Heart right ventricle (tissue), 16 donors: ENCODE measurements around the gene SPATA24. TPM values are rescaled to one million over a fixed set of nuclear protein-coding genes. Genes with fewer than 3 reads are reported as not detected.
A peak's percentile ranks its signal among the peaks of the same experiment; 100 is the strongest.
"Not testable (repeated sequence)": the region's sequence is repeated elsewhere in the genome, so short reads cannot be mapped to it uniquely, and the experiment has no call there.

Source experiments
- ATAC-seq, 8 donors: fragments of 200-7000 bp; cut with Tn5 transposase; one replicate each; pipeline ENCODE4 v1.9.1; 2020; ENCODE audit warnings: mild to moderate bottlenecking in 8 of 8, moderate library complexity in 8 of 8, moderate number of reproducible peaks in 1 of 8
- DNase-seq, 2 donors: peaks; one replicate each; pipeline ENCODE4 v3.0.0-alpha.2; 2020
- H3K27ac ChIP-seq, 10 donors: fragments of 200-600 bp; sonication (generic) in 2 of 10; one replicate each; pipeline versions ENCODE4 v1.5.0 to v1.8.0; 2020 to 2022; ENCODE audit warnings: mild to moderate bottlenecking in 3 of 10
- H3K27me3 ChIP-seq, 7 donors: fragments of 200-600 bp; one replicate each; pipeline ENCODE4 v1.8.0; 2021 to 2022; ENCODE audit warnings: mild to moderate bottlenecking in 2 of 7
- H3K36me3 ChIP-seq, 9 donors: fragments of 200-600 bp; sonication (generic) in 1 of 9; one replicate each; pipeline versions ENCODE4 v1.5.0 to v1.8.0; 2020 to 2022; ENCODE audit warnings: mild to moderate bottlenecking in 2 of 9
- H3K4me1 ChIP-seq, 9 donors: fragments of 200-600 bp; sonication (generic) in 1 of 9; one replicate each; pipeline versions ENCODE4 v1.5.0 to v1.8.0; 2020 to 2022; ENCODE audit warnings: mild to moderate bottlenecking in 4 of 9
- H3K4me3 ChIP-seq, 10 donors: fragments of 200-600 bp; sonication (generic) in 2 of 10; one replicate each; pipeline versions ENCODE4 v1.5.0 to v1.8.0; 2020 to 2022; ENCODE audit warnings: mild to moderate bottlenecking in 7 of 10, moderate library complexity in 2 of 10
- H3K9me3 ChIP-seq, 11 donors: fragments of 200-600 bp in 10 of 11; sonication (generic) in 2 of 11; one replicate each; pipeline versions ENCODE4 v1.5.0 to v1.8.0; 2013 to 2022; ENCODE audit warnings: mild to moderate bottlenecking in 2 of 11, control low read depth in 1 of 11, moderate library complexity in 1 of 11
- WGBS, 2 donors: extraction: QIAGEN DNeasy Blood & Tissue Kit; methylation state at CpG; one replicate each; pipeline ENCODE4 v1.1.7; 2013; ENCODE audit warnings: inconsistent platforms in 1 of 2; 5-methylcytosine and 5-hydroxymethylcytosine counted together
- intact Hi-C, 10 donors: fragments of 100-400 bp; cut with DNase I; formaldehyde crosslinking; loops; one replicate each; pipeline versions ENCODE4 v1.11.1 to v1.14.2; 2022
- polyA plus RNA-seq, 2 donors: library from polyadenylated mRNA; stranded (reverse); fragments of 200-250 nt; gene quantifications; one replicate each; pipeline ENCODE4 v1.2.3, GENCODE V29; 2013
- total RNA-seq, 10 donors: library from RNA; stranded (reverse); fragmentation: NEBNext Ultra II Directional in 3 of 10; extraction: Animal tissue kit (Norgen Biotek cat#: 25700) in 3 of 10; gene quantifications; one replicate each; pipeline versions ENCODE4 v1.2.1 to v1.2.4, GENCODE V29; 2021 to 2023
- TF ChIP-seq, protein P1 (sequence below), 9 donors: fragments of 200-600 bp; sonication (generic) in 2 of 9; IDR thresholded peaks; one replicate each; pipeline versions ENCODE4 v1.5.0 to v1.8.0; 2021 to 2022; ENCODE audit warnings: antibody characterized with exemption in 9 of 9, mild to moderate bottlenecking in 5 of 9, moderate library complexity in 1 of 9
- donor health status: Arrhythmogenic right ventricular cardiomyopathy.
- donor health status: ischemic (EF 13 %, LVEDD 7.1; RV severe dilation, severe dysfunction).
- donor health status: healthy with polysubstance abuse.
- donor health status: DM: no; HTN: yes; CAD: no.
- donor health status: DM: no; HTN: no; CAD: no.
- donor health status: ischemic (EF 25% LVEDD 6.9; RV normal size, moderate dysfunction).
- donor health status: ischemic (EF 25% LVEDD 5.7; RV mildly dilated, moderate dysfunction).
- donor health status: healthy.
- donor health status: DM: yes; HTN: yes; CAD: no.
- donor health status: Ischemic cardiomyopathy.
- donor health status: ischemic (EF 35%, LVEDD 5.7; RV mildly dilated, moderate dysfunction).
- donor health status: nonischemic (EF 11% LVEDD 7.7; RV severe dilation, severe dysfunction).
- donor health status: DM: yes; HTN: yes; CAD: no.
- donor health status: PGD.
- donor health status: ischemic (EF 29% LVEDD 5.4; RV normal size, mild dysfunction).
- donor health status: nonischemic (EF 23%, LVEDD 6.1; RV moderate dilation, normal function).

The SPATA24 gene
- total and polyA plus RNA-seq, 12 donors, result 11.8 to 37.5 (median 16.5) TPM

- Histone ChIP-seq H3K9me3 (no peaks in the 10 kb centered on the region), H3K36me3 (peaks cover 0 to 47% (median 0%) of the 10 kb centered on the region in 9 donors), H3K4me1 (peaks cover 31 to 62% (median 57%) of the 10 kb centered on the region in 9 donors), H3K4me3 (no peak overlapping the region), H3K27ac (peak overlapping the region in 5 of 10 donors; percentile 74 to 93 (median 91)), H3K27me3 (no peaks in the 10 kb centered on the region)
- WGBS, 2 donors, result 96 to 97% methylated on average over 6 of the region's 6 CpGs
- DNase-seq (no peak), ATAC-seq (no peak)
- intact Hi-C loops, result no loop called here
- TF ChIP-seq, protein P1, sequence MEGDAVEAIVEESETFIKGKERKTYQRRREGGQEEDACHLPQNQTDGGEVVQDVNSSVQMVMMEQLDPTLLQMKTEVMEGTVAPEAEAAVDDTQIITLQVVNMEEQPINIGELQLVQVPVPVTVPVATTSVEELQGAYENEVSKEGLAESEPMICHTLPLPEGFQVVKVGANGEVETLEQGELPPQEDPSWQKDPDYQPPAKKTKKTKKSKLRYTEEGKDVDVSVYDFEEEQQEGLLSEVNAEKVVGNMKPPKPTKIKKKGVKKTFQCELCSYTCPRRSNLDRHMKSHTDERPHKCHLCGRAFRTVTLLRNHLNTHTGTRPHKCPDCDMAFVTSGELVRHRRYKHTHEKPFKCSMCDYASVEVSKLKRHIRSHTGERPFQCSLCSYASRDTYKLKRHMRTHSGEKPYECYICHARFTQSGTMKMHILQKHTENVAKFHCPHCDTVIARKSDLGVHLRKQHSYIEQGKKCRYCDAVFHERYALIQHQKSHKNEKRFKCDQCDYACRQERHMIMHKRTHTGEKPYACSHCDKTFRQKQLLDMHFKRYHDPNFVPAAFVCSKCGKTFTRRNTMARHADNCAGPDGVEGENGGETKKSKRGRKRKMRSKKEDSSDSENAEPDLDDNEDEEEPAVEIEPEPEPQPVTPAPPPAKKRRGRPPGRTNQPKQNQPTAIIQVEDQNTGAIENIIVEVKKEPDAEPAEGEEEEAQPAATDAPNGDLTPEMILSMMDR (IDR thresholded peaks at IDR 0.05), result no peak
Observed at GRCh38 chr5:139413153-139413552, 9.3 kb upstream of the SPATA24 start.

DNA sequence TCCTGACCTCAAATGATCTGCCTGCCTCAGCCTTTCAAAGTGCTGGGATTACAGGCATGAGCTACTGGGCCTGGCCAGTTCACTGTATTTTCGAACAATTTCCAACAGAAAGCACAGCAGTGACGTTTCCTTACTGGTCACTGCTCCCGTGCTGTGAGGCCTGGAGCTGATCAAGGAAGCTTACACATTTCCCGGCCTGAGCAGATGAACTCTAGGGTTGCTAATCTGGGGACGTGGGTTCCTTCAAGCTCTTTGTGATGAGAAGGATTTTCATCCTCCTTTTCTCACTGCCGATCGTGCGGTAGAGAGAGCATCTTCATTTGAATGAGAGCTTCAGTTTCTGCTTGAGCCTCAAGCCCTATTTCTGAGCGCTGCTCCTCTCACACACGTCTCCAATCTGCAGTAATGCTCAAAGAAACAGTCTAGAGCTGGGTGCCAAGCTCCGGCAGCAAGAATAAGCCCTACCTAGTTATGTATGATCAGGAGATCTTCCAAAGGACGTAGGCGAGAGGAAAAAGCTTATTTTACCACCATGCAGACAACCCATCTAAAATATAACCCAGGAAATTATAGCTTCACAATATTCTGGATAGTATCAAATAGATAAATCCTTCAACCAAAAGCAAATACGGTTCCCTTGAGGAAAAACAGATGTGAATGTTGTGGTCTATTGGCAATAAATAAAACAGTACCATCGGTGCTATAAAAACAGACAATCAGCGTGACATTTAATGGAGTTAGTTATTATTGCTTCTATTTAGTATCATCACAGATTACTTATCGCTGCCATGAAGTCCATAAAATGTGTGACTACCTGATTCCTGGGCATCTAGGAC is 7.3 kb upstream of the SPATA24 start:
- Histone ChIP-seq H3K4me1 (peaks cover 17 to 48% (median 37%) of the 10 kb centered on the region in 9 donors), H3K4me3 (no peak overlapping the region), H3K27ac (peak overlapping the region in 7 of 10 donors; percentile 1 to 36 (median 8)), H3K27me3 (no peaks in the 10 kb centered on the region), H3K36me3 (peaks cover 0 to 37% (median 0%) of the 10 kb centered on the region in 9 donors), H3K9me3 (no peaks in the 10 kb centered on the region)
- DNase-seq (no peak), ATAC-seq (no peak)
- intact Hi-C loops, result no loop called here
- 62 to 70% methylated on average over 17 of the region's 17 CpGs for WGBS, 2 donors
- TF ChIP-seq, protein P1 (IDR thresholded peaks at IDR 0.05), result no peak

DNA sequence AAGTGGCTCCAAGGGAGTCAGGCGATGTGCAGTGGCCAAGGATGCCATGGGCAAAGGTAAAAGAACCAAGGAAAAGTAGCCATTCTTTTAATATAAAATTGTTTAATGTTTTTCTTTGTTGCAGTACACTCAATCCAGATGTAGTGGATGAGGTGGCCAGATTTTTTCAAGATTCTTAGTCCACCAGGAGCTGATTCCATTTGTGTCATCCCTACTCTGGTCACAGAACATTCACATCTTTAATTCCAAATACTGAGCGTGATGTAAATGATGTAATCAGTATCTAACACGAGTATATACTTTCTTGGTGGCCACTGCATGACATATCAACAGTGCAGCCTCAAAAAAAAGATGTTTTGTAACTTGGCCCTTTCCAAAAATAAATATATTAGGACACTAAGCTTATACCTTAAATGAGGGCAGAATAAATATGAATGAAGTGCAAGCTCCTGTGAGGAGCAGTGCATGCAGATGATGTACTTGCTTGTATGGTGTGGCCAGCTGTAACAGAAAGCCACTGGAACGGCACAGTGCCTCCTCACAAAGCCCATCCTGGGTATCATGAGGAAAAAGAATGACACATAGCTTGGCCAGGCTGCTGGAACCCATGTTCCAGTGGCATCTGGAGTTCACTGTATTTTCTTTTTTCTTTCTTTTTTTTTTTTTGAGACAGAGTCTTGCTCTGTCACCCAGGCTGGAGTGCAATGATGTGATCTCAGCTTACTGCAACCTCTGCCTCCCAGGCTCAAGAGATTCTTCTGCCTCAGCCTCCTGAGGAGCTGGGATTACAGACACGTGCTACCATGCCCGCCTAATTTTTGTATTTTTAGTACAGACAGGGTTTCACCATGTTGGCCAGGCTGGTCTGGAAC is 6.5 kb upstream of the SPATA24 start:
- peak overlapping the region in 5 of 10 donors; percentile 1 to 36 (median 7) for H3K27ac ChIP-seq
- ATAC-seq, result no peak
- TF ChIP-seq, protein P1 (IDR thresholded peaks at IDR 0.05), result no peak
- no peaks in the 10 kb centered on the region for H3K27me3 ChIP-seq
- intact Hi-C loops, result no loop called here
- no peak overlapping the region for H3K4me3 ChIP-seq
- no peaks in the 10 kb centered on the region for H3K9me3 ChIP-seq
- no peak for DNase-seq
- peaks cover 9 to 40% (median 29%) of the 10 kb centered on the region in 9 donors for H3K4me1 ChIP-seq
- WGBS, 2 donors, result 61 to 62% methylated on average over 6 of the region's 6 CpGs
- H3K36me3 ChIP-seq, result peaks cover 0 to 37% (median 0%) of the 10 kb centered on the region in 9 donors

DNA sequence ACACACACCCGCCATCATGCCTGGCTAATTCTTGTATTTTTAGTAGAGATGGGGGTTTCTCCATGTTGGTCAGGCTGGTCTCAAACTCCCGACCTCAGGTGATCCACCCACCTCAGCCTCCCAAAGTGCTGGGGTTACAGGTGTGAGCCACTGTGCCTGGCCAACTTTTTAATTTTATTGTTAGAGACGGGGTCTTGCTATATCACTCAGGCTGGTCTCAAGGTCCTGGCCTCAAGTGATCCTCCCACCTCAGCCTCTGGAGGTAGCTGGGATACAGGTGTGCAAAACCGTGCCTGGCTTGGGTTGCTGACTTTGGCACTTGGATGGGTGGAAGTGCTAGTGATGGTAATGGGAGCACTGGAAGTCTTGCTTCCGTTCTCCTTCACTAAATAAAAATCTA is 5.2 kb upstream of the SPATA24 start:
- peaks cover 0 to 37% (median 0%) of the 10 kb centered on the region in 9 donors for H3K36me3 ChIP-seq
- intact Hi-C loops, DNase-seq, H3K27ac ChIP-seq, H3K4me3 ChIP-seq, H3K9me3 ChIP-seq, ATAC-seq, H3K27me3 ChIP-seq: not testable (repeated sequence)
- H3K4me1 ChIP-seq, result peaks cover 0 to 36% (median 24%) of the 10 kb centered on the region in 9 donors
- WGBS, 2 donors, result 81 to 91% methylated on average over 5 of the region's 5 CpGs
